ENCODE data around the gene USP17L15.
"Not testable (repeated sequence)": the region's sequence is repeated elsewhere in the genome, so short reads cannot be mapped to it uniquely, and the experiment has no call there.

USP17L15 gene, protein sequence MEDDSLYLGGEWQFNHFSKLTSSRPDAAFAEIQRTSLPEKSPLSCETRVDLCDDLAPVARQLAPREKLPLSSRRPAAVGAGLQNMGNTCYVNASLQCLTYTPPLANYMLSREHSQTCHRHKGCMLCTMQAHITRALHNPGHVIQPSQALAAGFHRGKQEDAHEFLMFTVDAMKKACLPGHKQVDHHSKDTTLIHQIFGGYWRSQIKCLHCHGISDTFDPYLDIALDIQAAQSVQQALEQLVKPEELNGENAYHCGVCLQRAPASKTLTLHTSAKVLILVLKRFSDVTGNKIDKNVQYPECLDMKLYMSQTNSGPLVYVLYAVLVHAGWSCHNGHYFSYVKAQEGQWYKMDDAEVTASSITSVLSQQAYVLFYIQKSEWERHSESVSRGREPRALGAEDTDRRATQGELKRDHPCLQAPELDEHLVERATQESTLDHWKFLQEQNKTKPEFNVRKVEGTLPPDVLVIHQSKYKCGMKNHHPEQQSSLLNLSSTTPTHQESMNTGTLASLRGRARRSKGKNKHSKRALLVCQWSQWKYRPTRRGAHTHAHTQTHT

DNA sequence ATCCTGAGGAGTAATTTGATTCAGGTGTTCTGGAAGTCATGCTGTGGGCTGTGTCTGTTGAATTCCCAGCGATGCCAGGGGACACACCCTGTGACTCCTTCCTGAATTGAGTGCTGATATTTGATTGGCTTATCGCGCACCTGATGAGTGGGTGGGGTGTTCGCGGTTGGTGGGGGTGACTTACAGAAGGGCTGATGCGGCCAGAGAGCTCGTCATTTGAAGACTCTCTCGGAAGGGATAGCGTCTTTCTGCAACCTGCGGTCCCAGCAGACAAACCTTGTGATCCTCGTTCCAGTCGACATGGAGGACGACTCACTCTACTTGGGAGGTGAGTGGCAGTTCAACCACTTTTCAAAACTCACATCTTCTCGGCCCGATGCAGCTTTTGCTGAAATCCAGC is at the start of gene USP17L15:
TSS of gene USP17L15 (plus strand) at position 301 of the 400 bp plus-strand sequence. CDS start at position 301, 0 bp downstream.
- not testable (repeated sequence) for DNase-seq

DNA sequence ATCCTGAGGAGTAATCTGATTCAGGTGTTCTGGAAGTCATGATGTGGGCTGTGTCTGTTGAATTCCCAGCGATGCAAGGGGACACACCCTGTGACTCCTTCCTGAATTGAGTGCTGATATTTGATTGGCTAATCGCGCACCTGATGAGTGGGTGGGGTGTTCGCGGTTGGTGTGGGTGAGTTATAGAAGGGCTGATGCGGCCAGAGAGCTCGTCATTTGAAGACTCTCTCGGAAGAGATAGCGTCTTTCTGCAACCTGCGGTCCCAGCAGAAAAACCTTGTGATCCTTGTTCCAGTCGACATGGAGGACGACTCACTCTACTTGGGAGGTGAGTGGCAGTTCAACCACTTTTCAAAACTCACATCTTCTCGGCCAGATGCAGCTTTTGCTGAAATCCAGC is 23.8 kb upstream of the USP17L15 start, which contains the start of gene USP17L10:
TSS of gene USP17L10 (plus strand) at position 301 of the 400 bp plus-strand sequence. CDS start at position 301, 0 bp downstream.
- not testable (repeated sequence) for DNase-seq

DNA sequence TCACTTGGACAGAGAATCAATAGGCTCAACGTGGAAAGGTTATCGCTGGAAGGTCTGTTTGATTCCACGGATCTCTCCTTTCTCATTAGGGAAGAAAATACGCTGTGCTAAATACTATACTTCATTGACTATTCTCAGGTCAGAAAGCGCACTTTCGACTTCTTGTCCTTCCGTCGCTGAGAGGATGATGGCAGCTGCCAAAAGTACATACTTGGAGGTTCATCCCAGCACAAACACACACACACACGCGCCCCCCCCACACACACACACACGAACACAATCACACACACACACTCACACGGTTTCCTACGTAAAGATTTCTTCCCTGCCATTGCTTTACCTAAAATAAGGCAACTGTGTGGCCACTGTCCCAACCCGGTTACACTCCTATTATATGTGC is 19.5 kb upstream of the USP17L15 start:
- DNase-seq = not testable (repeated sequence)

DNA sequence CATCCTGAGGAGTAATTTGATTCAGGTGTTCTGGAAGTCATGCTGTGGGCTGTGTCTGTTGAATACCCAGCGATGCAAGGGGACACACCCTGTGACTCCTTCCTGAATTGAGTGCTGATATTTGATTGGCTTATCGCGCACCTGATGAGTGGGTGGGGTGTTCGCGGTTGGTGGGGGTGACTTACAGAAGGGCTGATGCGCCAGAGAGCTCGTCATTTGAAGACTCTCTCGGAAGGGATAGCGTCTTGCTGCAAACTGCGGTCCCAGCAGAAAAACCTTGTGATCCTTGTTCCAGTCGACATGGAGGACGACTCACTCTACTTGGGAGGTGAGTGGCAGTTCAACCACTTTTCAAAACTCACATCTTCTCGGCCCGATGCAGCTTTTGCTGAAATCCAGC is 19.1 kb upstream of the USP17L15 start, which contains the start of gene USP17L11:
TSS of gene USP17L11 (plus strand) at position 301 of the 400 bp plus-strand sequence. CDS start at position 301, 0 bp downstream.
- not testable (repeated sequence) for DNase-seq

DNA sequence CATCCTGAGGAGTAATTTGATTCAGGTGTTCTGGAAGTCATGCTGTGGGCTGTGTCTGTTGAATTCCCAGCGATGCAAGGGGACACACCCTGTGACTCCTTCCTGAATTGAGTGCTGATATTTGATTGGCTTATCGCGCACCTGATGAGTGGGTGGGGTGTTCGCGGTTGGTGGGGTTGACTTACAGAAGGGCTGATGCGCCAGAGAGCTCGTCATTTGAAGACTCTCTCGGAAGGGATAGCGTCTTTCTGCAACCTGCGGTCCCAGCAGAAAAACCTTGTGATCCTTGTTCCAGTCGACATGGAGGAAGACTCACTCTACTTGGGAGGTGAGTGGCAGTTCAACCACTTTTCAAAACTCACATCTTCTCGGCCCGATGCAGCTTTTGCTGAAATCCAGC is 14.3 kb upstream of the USP17L15 start, which contains the start of gene USP17L12:
TSS of gene USP17L12 (plus strand) at position 301 of the 400 bp plus-strand sequence. CDS start at position 301, 0 bp downstream.
- DNase-seq = not testable (repeated sequence)

DNA sequence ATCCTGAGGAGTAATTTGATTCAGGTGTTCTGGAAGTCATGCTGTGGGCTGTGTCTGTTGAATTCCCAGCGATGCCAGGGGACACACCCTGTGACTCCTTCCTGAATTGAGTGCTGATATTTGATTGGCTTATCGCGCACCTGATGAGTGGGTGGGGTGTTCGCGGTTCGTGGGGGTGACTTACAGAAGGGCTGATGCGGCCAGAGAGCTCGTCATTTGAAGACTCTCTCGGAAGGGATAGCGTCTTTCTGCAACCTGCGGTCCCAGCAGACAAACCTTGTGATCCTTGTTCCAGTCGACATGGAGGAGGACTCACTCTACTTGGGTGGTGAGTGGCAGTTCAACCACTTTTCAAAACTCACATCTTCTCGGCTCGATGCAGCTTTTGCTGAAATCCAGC is 9.6 kb upstream of the USP17L15 start, which contains the start of gene USP17L13:
TSS of gene USP17L13 (plus strand) at position 301 of the 400 bp plus-strand sequence. CDS start at position 301, 0 bp downstream.
- not testable (repeated sequence) for DNase-seq

DNA sequence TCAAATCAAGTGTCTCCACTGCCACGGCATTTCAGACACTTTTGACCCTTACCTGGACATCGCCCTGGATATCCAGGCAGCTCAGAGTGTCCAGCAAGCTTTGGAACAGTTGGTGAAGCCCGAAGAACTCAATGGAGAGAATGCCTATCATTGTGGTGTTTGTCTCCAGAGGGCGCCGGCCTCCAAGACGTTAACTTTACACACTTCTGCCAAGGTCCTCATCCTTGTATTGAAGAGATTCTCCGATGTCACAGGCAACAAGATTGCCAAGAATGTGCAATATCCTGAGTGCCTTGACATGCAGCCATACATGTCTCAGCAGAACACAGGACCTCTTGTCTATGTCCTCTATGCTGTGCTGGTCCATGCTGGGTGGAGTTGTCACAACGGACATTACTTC is 3.9 kb upstream of the USP17L15 start:
- DNase-seq = not testable (repeated sequence)

DNA sequence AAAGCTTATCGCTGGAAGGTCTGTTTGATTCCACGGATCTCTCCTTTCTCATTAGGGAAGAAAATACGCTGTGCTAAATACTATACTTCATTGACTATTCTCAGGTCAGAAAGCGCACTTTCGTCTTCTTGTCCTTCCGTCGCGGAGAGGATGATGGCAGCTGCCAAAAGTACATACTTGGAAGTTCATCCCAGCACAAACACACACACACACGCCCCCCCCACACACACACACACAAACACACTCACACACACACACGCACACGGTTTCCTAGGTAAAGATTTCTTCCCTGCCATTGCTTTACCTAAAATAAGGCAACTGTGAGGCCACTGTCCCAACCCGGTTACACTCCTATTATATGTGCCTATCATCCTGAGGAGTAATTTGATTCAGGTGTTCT is 4.3 kb downstream of the USP17L15 start:
- DNase-seq = peak; percentile 0

DNA sequence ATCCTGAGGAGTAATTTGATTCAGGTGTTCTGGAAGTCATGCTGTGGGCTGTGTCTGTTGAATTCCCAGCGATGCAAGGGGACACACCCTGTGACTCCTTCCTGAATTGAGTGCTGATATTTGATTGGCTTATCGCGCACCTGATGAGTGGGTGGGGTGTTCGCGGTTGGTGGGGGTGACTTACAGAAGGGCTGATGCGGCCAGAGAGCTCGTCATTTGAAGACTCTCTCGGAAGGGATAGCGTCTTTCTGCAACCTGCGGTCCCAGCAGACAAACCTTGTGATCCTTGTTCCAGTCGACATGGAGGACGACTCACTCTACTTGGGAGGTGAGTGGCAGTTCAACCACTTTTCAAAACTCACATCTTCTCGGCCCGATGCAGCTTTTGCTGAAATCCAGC is 9.4 kb downstream of the USP17L15 start, which contains the start of gene USP17L17:
TSS of gene USP17L17 (plus strand) at position 301 of the 400 bp plus-strand sequence. CDS start at position 301, 0 bp downstream.
- DNase-seq = not testable (repeated sequence)

DNA sequence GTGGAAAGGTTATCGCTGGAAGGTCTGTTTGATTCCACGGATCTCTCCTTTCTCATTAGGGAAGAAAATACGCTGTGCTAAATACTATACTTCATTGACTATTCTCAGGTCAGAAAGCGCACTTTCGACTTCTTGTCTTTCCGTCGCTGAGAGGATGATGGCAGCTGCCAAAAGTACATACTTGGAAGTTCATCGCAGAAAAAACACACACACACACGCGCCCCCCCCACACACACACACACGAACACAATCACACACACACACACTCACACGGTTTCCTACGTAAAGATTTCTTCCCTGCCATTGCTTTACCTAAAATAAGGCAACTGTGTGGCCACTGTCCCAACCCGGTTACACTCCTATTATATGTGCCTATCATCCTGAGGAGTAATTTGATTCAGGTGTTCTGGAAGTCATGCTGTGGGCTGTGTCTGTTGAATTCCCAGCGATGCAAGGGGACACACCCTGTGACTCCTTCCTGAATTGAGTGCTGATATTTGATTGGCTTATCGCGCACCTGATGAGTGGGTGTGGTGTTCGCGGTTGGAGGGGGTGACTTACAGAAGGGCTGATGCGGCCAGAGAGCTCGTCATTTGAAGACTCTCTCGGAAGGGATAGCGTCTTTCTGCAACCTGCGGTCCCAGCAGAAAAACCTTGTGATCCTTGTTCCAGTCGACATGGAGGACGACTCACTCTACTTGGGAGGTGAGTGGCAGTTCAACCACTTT is 13.9 kb downstream of the USP17L15 start, which contains the start of gene USP17L18:
TSS of gene USP17L18 (plus strand) at position 678 of the 728 bp plus-strand sequence. CDS start at position 678, 0 bp downstream.
- DNase-seq = not testable (repeated sequence)

DNA sequence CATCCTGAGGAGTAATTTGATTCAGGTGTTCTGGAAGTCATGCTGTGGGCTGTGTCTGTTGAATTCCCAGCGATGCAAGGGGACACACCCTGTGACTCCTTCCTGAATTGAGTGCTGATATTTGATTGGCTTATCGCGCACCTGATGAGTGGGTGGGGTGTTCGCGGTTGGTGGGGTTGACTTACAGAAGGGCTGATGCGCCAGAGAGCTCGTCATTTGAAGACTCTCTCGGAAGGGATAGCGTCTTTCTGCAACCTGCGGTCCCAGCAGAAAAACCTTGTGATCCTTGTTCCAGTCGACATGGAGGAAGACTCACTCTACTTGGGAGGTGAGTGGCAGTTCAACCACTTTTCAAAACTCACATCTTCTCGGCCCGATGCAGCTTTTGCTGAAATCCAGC is 18.9 kb downstream of the USP17L15 start, which contains the start of gene USP17L19:
TSS of gene USP17L19 (plus strand) at position 301 of the 400 bp plus-strand sequence. CDS start at position 301, 0 bp downstream.
- not testable (repeated sequence) for DNase-seq

DNA sequence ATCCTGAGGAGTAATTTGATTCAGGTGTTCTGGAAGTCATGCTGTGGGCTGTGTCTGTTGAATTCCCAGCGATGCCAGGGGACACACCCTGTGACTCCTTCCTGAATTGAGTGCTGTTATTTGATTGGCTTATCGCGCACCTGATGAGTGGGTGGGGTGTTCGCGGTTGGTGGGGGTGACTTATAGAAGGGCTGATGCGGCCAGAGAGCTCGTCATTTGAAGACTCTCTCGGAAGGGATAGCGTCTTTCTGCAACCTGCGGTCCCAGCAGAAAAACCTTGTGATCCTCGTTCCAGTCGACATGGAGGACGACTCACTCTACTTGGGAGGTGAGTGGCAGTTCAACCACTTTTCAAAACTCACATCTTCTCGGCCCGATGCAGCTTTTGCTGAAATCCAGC is 23.6 kb downstream of the USP17L15 start, which contains the start of gene USP17L20:
TSS of gene USP17L20 (plus strand) at position 301 of the 400 bp plus-strand sequence. CDS start at position 301, 0 bp downstream.
- DNase-seq = not testable (repeated sequence)

DNA sequence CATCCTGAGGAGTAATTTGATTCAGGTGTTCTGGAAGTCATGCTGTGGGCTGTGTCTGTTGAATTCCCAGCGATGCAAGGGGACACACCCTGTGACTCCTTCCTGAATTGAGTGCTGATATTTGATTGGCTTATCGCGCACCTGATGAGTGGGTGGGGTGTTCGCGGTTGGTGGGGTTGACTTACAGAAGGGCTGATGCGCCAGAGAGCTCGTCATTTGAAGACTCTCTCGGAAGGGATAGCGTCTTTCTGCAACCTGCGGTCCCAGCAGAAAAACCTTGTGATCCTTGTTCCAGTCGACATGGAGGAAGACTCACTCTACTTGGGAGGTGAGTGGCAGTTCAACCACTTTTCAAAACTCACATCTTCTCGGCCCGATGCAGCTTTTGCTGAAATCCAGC is 28.4 kb downstream of the USP17L15 start, which contains the start of gene USP17L21:
TSS of gene USP17L21 (plus strand) at position 301 of the 400 bp plus-strand sequence. CDS start at position 301, 0 bp downstream.
- not testable (repeated sequence) for DNase-seq

DNA sequence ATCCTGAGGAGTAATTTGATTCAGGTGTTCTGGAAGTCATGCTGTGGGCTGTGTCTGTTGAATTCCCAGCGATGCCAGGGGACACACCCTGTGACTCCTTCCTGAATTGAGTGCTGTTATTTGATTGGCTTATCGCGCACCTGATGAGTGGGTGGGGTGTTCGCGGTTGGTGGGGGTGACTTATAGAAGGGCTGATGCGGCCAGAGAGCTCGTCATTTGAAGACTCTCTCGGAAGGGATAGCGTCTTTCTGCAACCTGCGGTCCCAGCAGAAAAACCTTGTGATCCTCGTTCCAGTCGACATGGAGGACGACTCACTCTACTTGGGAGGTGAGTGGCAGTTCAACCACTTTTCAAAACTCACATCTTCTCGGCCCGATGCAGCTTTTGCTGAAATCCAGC is 33.1 kb downstream of the USP17L15 start, which contains the start of gene USP17L22:
TSS of gene USP17L22 (plus strand) at position 301 of the 400 bp plus-strand sequence. CDS start at position 301, 0 bp downstream.
- DNase-seq = not testable (repeated sequence)

DNA sequence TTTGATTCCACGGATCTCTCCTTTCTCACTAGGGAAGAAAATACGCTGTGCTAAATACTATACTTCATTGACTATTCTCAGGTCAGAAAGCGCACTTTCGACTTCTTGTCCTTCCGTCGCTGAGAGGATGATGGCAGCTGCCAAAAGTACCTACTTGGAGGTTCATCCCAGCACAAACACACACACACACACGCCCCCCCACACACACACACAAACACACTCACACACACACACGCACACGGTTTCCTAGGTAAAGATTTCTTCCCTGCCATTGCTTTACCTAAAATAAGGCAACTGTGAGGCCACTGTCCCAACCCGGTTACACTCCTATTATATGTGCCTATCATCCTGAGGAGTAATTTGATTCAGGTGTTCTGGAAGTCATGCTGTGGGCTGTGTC is 37.5 kb downstream of the USP17L15 start:
- peak; percentile 0 for DNase-seq

All from CD4-positive, alpha-beta T cell treated with Interleukin-4 for 4 hours (primary cell).